SW 1271 (cell line): ENCODE results near the gene KDM5C.
"Not testable (repeated sequence)": the region's sequence is repeated elsewhere in the genome, so short reads cannot be mapped to it uniquely, and the experiment has no call there.

ENCODE experiments used
- DNase-seq, 2 experiments: peaks; one replicate each; lab custom pipeline; 2025; lab: John Stamatoyannopoulos, UW

Gene KDM5C

DNA sequence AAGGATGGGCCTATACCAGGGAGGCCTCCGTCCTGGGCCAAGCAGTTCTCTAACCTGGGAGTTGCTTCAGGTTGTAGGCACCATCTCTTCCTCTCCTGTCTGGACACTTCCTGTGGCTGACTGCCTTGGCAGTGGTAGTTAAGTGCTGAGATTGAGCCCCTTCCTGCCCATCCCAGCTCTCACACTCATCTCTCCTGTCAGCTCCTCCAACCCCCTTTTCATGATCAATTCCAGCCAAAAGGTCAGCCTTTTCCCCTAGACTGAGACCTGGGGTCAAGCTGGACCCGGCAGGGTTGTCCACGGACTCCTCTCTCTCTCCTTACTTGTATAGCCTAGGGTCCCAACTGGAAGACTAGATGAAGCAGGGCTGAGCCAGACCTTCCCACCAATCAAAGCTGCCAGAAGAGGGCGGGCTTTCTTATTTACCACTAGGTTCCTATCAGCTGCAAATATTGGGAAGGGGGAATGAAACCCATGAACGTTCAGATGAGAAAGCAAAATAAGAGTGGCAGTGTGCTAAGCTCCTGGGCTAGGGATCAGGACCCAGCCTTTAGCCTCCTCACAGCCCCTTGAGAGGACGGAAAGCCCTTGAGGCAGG, 34.5 kb downstream of the KDM5C start:
- DNase-seq: no peak

GRCh38 chrX:53188763-53189162, 36.2 kb downstream of the KDM5C start:
- DNase-seq: no peak

DNA sequence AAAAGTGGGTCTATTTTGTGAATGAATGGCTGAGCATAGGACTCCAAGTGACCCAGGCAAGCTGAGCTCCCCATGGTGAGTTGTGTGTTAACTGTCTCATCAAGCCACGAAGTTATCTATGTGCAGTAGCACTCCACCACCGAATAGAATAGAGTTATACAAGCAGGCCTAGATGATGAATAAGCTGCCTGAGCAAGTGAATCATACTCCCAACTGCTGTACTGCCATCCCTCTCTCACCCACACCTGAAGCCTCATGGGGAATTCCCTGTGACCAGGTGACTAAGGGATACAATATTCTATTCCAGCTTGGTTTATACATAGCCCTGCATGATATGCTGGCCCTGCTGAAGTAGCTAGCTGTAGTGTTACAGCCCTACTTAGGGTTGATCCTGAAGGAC, 38.7 kb downstream of the KDM5C start:
- DNase-seq: no peak

DNA sequence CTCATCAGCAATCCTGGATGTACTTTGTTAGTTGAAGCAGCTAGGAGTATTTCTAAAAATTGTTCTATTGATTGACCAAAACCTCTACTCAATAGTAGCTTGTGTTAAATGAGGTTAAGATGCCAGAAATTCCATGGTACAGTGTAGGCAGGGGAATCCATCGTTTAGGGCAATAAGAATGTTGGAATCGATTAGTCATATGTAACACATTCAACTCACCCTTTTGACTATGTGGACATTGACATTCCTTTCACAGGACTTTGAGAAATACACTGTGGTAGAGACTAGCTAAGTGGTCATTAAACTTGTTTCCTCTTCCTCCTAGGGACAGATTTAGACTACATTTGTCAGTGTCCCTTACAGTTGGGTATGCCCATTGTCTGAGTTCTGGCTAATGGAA, 40.2 kb downstream of the KDM5C start:
- peak; percentile 3 to 6 for DNase-seq

DNA sequence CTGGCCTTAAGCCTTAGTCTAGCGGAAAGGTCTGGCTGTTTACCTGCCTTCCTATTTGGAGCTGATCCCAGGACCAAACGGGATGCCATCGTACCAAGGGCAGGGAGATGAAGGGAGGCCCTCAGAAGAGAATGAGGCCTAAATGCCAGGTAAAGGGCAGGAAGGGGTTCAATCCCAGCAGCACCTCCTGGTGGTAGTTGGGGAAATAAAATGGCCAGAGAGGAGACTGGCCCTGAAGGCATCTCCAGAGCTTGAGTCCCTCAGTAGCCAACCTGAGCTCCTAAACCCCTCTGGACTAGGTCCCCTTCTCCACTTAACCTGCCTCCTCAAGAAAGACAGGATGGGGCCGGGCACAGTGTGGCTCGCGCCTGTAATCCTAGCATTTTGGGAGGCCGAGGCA, 53.7 kb downstream of the KDM5C start:
- DNase-seq: no peak

DNA sequence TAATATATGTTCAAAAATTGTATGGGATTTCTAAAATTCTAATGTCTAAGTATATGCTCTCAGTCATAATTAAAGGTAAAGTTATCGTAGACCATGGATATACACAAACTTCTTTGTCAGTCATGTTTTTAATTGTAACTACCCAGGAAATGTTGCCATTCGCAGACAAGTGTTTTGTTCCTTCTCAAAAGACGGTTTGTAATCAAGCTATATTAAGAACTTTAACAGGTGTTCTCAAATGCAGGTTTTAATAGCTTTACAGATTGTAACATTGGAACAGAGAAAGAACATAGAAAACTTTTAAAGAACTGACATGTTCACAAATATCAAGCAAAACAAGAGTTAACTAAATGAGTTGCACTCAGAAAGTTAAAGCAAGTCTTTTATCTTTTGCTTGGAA, 58.9 kb downstream of the KDM5C start:
- DNase-seq: no peak

- not testable (repeated sequence) for DNase-seq
Observed at GRCh38 chrX:53164566-53164965, 60.4 kb downstream of the KDM5C start.

GRCh38 chrX:53163436-53163835, 61.6 kb downstream of the KDM5C start:
- no peak for DNase-seq

- DNase-seq: no peak
Observed at GRCh38 chrX:53160297-53160983, 64.6 kb downstream of the KDM5C start.

DNA sequence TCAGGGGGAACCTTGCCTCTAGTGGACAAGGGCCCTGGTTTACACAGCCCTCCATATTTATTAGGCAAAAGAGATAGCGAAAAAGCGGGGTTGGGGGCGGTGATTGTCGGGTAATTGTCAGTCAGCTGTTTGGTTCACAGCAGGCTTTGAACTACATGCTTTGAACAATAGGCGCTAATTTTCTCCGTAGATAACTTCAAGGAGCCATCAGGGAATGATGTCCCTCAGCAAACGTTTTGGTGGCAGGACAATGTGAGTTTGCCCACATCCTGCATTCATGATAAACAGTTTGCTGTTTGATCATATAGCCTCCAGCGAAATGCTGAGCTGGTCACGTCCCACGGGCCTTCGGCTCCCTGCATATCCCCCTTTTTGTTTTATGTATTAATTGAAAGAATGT, 65.8 kb downstream of the KDM5C start:
- DNase-seq: no peak

- no peak for DNase-seq
Observed at GRCh38 chrX:53156207-53156596, 68.8 kb downstream of the KDM5C start.

DNA sequence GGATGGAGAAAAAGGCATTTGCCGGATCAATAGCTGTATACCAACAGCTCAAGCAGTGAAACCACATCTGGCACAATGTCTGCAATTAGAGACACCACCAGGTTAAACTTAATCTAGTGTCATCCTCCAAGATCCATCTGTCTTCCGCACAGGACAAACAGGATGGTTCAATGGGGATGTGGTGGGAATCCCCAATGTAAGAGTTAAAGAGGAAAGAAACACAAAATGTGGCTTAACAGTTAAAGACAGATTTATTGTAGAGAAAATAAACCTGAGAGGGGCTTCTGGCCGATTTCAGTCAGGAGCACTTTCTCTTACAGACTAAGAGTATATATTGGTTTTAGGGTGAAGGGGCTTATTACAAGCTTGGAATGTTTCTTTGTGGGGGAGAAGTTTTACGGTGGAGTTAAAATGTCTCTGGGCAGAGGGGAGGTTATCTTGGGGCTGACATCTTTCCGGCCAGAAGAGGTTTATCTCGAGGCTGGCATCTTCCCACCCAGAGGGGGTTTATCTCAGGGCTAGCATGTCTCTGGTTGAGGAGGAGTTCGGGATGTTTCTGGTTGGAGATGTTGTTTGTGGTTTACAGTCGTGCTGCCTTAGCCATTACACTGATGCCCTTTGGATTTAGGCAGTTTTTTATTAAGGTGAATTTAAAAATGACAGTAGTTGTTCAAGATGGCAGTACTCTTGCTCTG, 69.3 kb downstream of the KDM5C start:
- no peak for DNase-seq

- DNase-seq: no peak
Observed at GRCh38 chrX:53153581-53153980, 71.4 kb downstream of the KDM5C start.
